ENCODE data around the gene NCR2.
A peak's percentile ranks its signal among the peaks of the same experiment; 100 is the strongest.

NCR2 gene, protein sequence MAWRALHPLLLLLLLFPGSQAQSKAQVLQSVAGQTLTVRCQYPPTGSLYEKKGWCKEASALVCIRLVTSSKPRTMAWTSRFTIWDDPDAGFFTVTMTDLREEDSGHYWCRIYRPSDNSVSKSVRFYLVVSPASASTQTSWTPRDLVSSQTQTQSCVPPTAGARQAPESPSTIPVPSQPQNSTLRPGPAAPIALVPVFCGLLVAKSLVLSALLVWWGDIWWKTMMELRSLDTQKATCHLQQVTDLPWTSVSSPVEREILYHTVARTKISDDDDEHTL

DNA sequence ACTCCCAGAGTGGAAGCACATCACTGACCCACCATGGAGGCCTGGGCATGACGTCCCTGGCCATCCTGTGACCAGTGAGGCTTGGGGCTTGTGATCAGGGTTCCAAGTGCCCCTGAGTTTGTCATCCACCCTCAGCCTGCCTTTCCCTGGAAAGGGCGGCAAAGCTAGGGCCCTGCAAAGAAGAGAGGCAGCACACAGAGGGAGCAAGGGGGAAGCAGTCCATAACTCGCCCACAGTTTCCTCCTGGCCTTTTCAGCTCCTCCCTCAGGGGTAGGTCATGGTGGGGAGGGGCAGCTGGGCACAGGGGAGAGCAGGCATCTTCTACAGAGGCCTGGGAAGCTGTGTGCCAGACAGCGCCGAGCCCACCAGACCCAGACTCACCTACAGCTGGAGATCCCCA lies at the start of gene NCR2:
NCR2 (plus strand) TSS at position 313 of the 400 bp plus-strand sequence. CDS start 269 bp downstream, outside the sequence.
- Mint-ChIP-seq H3K36me3 (ENCODE audit: low read depth) (no peaks in the 10 kb centered on the region), H3K9me3 (no peaks in the 10 kb centered on the region), H3K27me3 (ENCODE audit: low read depth) (peaks cover 9% of the 10 kb centered on the region), H3K4me1 (peaks cover 33% of the 10 kb centered on the region), H3K4me3 (peak within 1 kb of the TSS; percentile 10 to 54 (median 21)), H3K27ac (peak within 1 kb of the TSS; percentile 5 to 62 (median 23))
- TF ChIP-seq, protein P1, sequence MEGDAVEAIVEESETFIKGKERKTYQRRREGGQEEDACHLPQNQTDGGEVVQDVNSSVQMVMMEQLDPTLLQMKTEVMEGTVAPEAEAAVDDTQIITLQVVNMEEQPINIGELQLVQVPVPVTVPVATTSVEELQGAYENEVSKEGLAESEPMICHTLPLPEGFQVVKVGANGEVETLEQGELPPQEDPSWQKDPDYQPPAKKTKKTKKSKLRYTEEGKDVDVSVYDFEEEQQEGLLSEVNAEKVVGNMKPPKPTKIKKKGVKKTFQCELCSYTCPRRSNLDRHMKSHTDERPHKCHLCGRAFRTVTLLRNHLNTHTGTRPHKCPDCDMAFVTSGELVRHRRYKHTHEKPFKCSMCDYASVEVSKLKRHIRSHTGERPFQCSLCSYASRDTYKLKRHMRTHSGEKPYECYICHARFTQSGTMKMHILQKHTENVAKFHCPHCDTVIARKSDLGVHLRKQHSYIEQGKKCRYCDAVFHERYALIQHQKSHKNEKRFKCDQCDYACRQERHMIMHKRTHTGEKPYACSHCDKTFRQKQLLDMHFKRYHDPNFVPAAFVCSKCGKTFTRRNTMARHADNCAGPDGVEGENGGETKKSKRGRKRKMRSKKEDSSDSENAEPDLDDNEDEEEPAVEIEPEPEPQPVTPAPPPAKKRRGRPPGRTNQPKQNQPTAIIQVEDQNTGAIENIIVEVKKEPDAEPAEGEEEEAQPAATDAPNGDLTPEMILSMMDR (IDR thresholded peaks at IDR 0.05; ENCODE audit: unreplicated experiment in 3 of 3) = no peak

DNA sequence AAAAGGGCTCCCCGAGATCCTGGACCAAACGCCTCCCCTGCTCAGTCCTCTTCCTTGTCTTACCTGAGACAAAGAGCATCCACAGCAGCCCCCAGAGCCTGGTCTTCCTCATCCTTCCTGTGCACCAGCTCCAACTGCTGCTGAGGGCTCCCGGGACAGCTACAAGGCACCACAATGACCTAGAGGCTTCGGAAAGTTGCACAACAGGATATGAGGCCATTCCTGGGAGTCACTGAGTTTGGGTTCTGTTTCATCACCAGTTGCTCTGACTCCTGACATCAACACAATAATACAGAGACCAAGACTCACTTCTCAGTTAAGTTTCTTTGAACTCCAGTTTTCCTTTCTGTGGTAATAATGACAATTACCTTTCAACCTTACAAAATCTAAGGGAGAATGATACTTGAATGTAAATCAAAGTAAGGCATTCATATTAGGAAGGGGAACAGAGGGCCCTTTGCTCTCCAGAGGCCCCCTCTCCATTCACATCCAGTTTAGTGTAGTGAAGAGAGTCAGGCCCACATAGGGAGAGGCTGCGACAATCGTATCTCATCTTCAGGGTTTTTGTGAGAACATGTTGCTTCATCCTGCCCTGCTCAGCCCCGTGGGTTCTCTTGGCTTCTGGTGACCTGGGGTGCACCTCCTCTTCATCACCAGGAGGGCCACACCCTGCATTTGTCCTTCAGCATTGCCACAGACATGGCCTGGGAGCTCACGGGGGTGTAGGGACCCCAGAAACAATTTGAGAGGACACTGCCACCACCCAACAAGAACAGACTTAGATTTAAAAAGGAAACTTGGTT lies 48.7 kb upstream of the NCR2 start, which contains the start of gene TREM1:
TREM1 (minus strand) TSS at position 139 of the 803 bp plus-strand sequence; CDS start at position 112, 27 bp downstream.
- Mint-ChIP-seq H3K4me1 (peaks cover 5% of the 10 kb centered on the region), H3K4me3 (no peak within 1 kb of the TSS), H3K27me3 (ENCODE audit: low read depth) (peaks cover 15% of the 10 kb centered on the region), H3K27ac (no peak within 1 kb of the TSS), H3K36me3 (ENCODE audit: low read depth) (no peaks in the 10 kb centered on the region), H3K9me3 (peaks cover 3% of the 10 kb centered on the region)
- TF ChIP-seq, protein P1 (IDR thresholded peaks at IDR 0.05; ENCODE audit: unreplicated experiment in 3 of 3) = no peak

DNA sequence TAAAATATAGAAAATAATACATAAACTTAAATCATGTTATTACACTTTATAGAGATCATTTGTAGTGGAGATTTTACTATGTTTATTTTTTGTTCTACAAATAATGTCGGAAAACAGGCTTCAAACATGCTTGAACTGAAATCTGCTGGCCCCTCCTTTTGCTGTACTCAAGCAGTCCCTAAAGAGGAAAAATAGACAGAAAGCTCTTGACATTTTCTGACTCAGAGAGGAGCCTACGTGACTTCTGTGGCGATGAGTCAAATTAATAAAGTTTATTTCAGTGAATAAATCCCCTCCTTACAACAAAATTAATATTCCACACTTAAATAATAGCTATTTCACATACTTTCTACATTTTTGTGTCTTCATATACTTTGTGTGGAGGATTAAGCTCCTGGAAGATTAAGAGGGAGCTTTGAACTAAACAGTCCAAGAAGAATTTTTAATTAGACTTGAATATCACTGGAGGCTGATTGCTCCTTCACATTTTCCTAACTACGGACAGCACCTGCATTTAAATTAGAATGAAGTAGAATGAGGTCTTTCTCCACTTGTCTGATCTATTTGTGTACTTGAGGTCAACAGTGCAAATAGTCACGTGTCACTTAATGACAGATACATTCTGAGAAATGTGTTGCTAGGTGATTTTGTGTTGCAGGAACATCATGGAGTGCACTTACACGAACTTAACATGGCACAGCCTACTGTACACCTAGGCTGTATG lies 47.2 kb upstream of the NCR2 start:
- Mint-ChIP-seq H3K27ac (no peak overlapping the region), H3K36me3 (ENCODE audit: low read depth) (no peaks in the 10 kb centered on the region), H3K9me3 (no peaks in the 10 kb centered on the region), H3K4me3 (no peak overlapping the region), H3K4me1 (no peaks in the 10 kb centered on the region), H3K27me3 (ENCODE audit: low read depth) (peaks cover 11% of the 10 kb centered on the region)
- TF ChIP-seq, protein P1 (IDR thresholded peaks at IDR 0.05; ENCODE audit: unreplicated experiment in 3 of 3) = no peak

DNA sequence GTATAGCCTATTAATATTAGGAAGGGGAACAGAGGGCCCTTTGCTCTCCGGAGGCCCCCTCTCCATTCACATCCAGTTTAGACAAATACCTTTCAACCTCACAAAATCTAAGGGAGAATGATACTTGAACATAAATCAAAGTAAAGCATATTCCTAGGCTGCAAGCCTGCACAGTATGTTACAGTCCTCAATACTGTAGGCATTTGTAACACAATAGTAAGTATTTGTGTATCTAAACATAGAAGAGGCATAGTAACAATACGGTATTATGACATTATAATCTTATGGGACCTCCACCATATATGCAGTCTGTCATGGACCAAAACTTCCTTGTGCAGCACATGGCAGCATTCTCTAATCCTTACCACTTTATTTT lies 46.7 kb upstream of the NCR2 start:
- no peaks in the 10 kb centered on the region for H3K4me1 Mint-ChIP-seq
- TF ChIP-seq, protein P1 (IDR thresholded peaks at IDR 0.05; ENCODE audit: unreplicated experiment in 3 of 3) = no peak
- H3K27ac Mint-ChIP-seq = no peak overlapping the region
- no peaks in the 10 kb centered on the region for H3K9me3 Mint-ChIP-seq
- H3K36me3 Mint-ChIP-seq (ENCODE audit: low read depth) = no peaks in the 10 kb centered on the region
- peaks cover 11% of the 10 kb centered on the region for H3K27me3 Mint-ChIP-seq (ENCODE audit: low read depth)
- no peak overlapping the region for H3K4me3 Mint-ChIP-seq

DNA sequence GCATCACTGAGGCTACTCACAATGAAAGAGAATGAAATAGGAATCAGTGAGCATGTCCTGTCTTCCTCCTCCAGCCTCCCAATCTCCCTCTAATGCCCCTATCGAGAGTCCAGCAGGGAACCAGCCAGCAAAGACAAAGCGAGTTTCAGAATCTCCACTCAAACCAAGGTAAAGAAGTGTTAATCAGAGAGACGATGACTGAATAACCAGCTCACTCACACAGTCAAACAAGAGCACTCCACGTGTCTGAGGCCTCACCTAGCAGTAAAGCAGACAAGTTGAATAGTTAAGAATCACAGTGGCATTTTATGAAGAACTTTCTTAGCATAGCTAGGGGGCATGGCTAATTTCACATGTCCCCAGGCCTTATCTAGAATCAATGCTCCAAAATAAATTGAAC lies 45.6 kb upstream of the NCR2 start:
- H3K9me3 Mint-ChIP-seq = no peaks in the 10 kb centered on the region

More for the DNA sequence above, 45.6 kb upstream of the NCR2 start:
- Mint-ChIP-seq H3K4me3 (no peak overlapping the region), H3K27ac (no peak overlapping the region), H3K27me3 (ENCODE audit: low read depth) (peaks cover 7% of the 10 kb centered on the region), H3K36me3 (ENCODE audit: low read depth) (no peaks in the 10 kb centered on the region), H3K4me1 (no peaks in the 10 kb centered on the region)
- TF ChIP-seq, protein P1 (IDR thresholded peaks at IDR 0.05; ENCODE audit: unreplicated experiment in 3 of 3) = no peak
